ENCODE data around the gene TUBGCP6. TPM values are rescaled to one million over a fixed set of nuclear protein-coding genes. Genes with fewer than 3 reads are reported as not detected.

The TUBGCP6 gene
- total RNA-seq, 1 donor from 2014 or later = 103 TPM

DNA sequence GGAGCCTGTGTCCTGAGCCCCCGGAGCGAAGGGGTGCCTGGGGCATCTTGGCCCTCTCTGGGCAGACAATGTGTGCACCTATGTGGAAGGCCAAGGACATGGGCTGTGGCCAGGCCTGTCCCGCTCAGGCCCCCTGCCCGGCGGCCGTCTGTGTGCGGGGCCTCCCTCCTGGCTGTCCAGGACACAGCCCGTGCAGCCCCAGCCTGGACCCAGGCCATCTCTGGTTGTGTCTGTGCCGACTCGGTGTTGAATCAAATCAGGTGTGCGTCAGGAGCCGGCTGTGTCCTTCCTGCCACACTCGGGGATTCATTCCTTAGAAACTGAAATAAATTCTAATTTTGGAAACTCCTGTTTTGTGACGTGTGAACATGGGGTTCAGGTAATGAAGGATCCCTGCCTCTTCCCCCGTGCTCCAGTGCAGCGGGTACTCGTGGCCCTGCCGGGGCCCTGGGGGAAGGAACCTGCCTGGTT lies 45.5 kb downstream of the TUBGCP6 start:
- ChIA-PET POLR2A (interaction anchor here (1.9 to 4.9 kb wide), 2 partner anchors 8 to 274 kb away, joined by 5 to 72 read pairs; no protein-coding TSS in a partner anchor), CTCF (no interaction called here)
- intact Hi-C loops (cut with micrococcal nuclease) = no loop called here
- no peak for ATAC-seq (ENCODE audit: low read depth)
- Mint-ChIP-seq H3K9me3 (no peaks in the 10 kb centered on the region), H3K4me1 (peaks cover 33% of the 10 kb centered on the region), H3K4me3 (peak overlapping the region; percentile 75), H3K27me3 (no peaks in the 10 kb centered on the region), H3K27ac (peak overlapping the region; percentile 18), H3K36me3 (ENCODE audit: low read depth) (peaks cover 34% of the 10 kb centered on the region)
- no peak for DNase-seq
- TF ChIP-seq, protein P1, sequence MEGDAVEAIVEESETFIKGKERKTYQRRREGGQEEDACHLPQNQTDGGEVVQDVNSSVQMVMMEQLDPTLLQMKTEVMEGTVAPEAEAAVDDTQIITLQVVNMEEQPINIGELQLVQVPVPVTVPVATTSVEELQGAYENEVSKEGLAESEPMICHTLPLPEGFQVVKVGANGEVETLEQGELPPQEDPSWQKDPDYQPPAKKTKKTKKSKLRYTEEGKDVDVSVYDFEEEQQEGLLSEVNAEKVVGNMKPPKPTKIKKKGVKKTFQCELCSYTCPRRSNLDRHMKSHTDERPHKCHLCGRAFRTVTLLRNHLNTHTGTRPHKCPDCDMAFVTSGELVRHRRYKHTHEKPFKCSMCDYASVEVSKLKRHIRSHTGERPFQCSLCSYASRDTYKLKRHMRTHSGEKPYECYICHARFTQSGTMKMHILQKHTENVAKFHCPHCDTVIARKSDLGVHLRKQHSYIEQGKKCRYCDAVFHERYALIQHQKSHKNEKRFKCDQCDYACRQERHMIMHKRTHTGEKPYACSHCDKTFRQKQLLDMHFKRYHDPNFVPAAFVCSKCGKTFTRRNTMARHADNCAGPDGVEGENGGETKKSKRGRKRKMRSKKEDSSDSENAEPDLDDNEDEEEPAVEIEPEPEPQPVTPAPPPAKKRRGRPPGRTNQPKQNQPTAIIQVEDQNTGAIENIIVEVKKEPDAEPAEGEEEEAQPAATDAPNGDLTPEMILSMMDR (IDR thresholded peaks at IDR 0.05) = no peak

GRCh38 chr22:50198624-50199017 lies 46.2 kb downstream of the TUBGCP6 start:
- TF ChIP-seq, protein P1 (IDR thresholded peaks at IDR 0.05) = no peak
- no peaks in the 10 kb centered on the region for H3K27me3 Mint-ChIP-seq
- peaks cover 28% of the 10 kb centered on the region for H3K36me3 Mint-ChIP-seq (ENCODE audit: low read depth)
- POLR2A ChIA-PET = interaction anchor here (0.6 to 1.9 kb wide), 3 partner anchors 11 to 273 kb away, joined by 3 to 6 read pairs (median 5); no protein-coding TSS in a partner anchor
- H3K9me3 Mint-ChIP-seq = no peaks in the 10 kb centered on the region
- no peak for ATAC-seq (ENCODE audit: low read depth)
- H3K4me3 Mint-ChIP-seq = no peak overlapping the region
- CTCF ChIA-PET = no interaction called here
- H3K27ac Mint-ChIP-seq = no peak overlapping the region
- peaks cover 37% of the 10 kb centered on the region for H3K4me1 Mint-ChIP-seq
- no peak for DNase-seq
- intact Hi-C loops (cut with micrococcal nuclease) = no loop called here

- ChIA-PET POLR2A (interaction anchor here (1.9 kb wide), 1 partner anchor 11 kb away, joined by 6 read pairs; no protein-coding TSS in a partner anchor), CTCF (no interaction called here)
- intact Hi-C loops (cut with micrococcal nuclease) = no loop called here
- Mint-ChIP-seq H3K9me3 (no peaks in the 10 kb centered on the region), H3K27me3 (no peaks in the 10 kb centered on the region), H3K4me3 (no peak overlapping the region), H3K27ac (no peak overlapping the region), H3K4me1 (peaks cover 42% of the 10 kb centered on the region), H3K36me3 (ENCODE audit: low read depth) (peaks cover 22% of the 10 kb centered on the region)
- ATAC-seq (ENCODE audit: low read depth) (no peak), DNase-seq (no peak)
- TF ChIP-seq, protein P1 (IDR thresholded peaks at IDR 0.05) = no peak
Observed at GRCh38 chr22:50197856-50198623, 46.8 kb downstream of the TUBGCP6 start.

- Mint-ChIP-seq H3K27ac (no peak overlapping the region), H3K4me3 (no peak overlapping the region), H3K4me1 (peaks cover 46% of the 10 kb centered on the region), H3K27me3 (no peaks in the 10 kb centered on the region), H3K9me3 (no peaks in the 10 kb centered on the region), H3K36me3 (ENCODE audit: low read depth) (peaks cover 24% of the 10 kb centered on the region)
- ChIA-PET POLR2A (interaction anchor here (0.7 to 4.2 kb wide), 4 partner anchors 10 to 118 kb away, joined by 3 to 20 read pairs (median 5); no protein-coding TSS in a partner anchor), CTCF (no interaction called here)
- TF ChIP-seq, protein P1 (IDR thresholded peaks at IDR 0.05) = no peak
- intact Hi-C loops (cut with micrococcal nuclease) = no loop called here
- DNase-seq = no peak
- no peak for ATAC-seq (ENCODE audit: low read depth)
Observed at GRCh38 chr22:50197000-50197800, 47.6 kb downstream of the TUBGCP6 start.

DNA sequence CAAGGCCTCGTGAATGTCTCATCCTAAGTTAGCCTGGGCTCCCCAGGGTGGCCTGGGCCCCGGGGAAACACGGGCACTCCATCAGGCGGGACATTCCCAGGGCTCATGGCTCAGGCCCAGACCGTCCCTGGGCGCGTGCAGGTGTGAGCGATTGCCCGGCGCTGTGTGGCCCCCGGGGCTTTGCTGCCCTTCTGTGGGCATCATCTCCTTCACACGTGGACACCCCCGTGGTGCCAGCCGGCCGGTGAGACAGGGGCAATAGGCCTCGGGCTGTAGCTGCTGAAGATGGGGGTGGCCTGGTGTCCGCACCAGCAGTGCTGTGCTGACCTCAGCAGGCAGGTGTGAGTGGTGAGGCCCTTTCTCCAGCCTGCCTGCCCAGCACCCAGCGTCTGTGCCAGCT lies 48.6 kb downstream of the TUBGCP6 start:
- ChIA-PET CTCF (no interaction called here), POLR2A (interaction anchor here (0.7 to 4.2 kb wide), 3 partner anchors 10 to 119 kb away, joined by 3 to 20 read pairs (median 4); no protein-coding TSS in a partner anchor)
- no peak overlapping the region for H3K4me3 Mint-ChIP-seq
- no peaks in the 10 kb centered on the region for H3K27me3 Mint-ChIP-seq
- intact Hi-C loops (cut with micrococcal nuclease) = no loop called here
- no peak for ATAC-seq (ENCODE audit: low read depth)
- no peak overlapping the region for H3K27ac Mint-ChIP-seq
- TF ChIP-seq, protein P1 (IDR thresholded peaks at IDR 0.05) = no peak
- no peak for DNase-seq
- H3K9me3 Mint-ChIP-seq = no peaks in the 10 kb centered on the region
- H3K36me3 Mint-ChIP-seq (ENCODE audit: low read depth) = peaks cover 24% of the 10 kb centered on the region
- H3K4me1 Mint-ChIP-seq = peaks cover 50% of the 10 kb centered on the region

Data from activated B cell treated with CpG ODN at 0.5 μM for 24 hours (primary cell).